CD4-positive, CD25-positive, alpha-beta regulatory T cell (primary cell): Measurements from ENCODE around the gene BIRC5. TPM values are rescaled to one million over a fixed set of nuclear protein-coding genes. Genes with fewer than 3 reads are reported as not detected.
A peak's percentile ranks its signal among the peaks of the same experiment; 100 is the strongest.

Source experiments
- ATAC-seq, 2 donors: fragments of 150-1000 bp; cut with Tn5 transposase; one replicate each; pipeline ENCODE4 v1.10.0; 2021; ENCODE audit warnings: low read depth in 2 of 2, moderate number of reproducible peaks in 2 of 2, moderate library complexity in 1 of 2
- DNase-seq, 3 donors: peaks; one replicate each; pipeline versions ENCODE4 v3.0.0 to v3.0.0-alpha.2; 2012 to 2022; ENCODE audit warnings: mixed read lengths in 1 of 3
- H3K27ac ChIP-seq: one replicate; pipeline ENCODE4 v1.7.0; 2013; ENCODE audit warnings: mild to moderate bottlenecking, low read length; ENCODE audit not compliant: insufficient read depth, poor library complexity, severe bottlenecking
- H3K27me3 ChIP-seq: one replicate; pipeline ENCODE4 v1.7.0; 2013; ENCODE audit warnings: low read length; ENCODE audit not compliant: control insufficient read depth, insufficient read depth
- H3K36me3 ChIP-seq: one replicate; pipeline ENCODE4 v1.7.0; 2013; ENCODE audit warnings: mild to moderate bottlenecking, low read length, moderate library complexity; ENCODE audit not compliant: control insufficient read depth, insufficient read depth
- H3K4me1 ChIP-seq: 2 replicates; pipeline ENCODE4 v1.7.0; 2013; ENCODE audit warnings: mild to moderate bottlenecking, low read length; ENCODE audit not compliant: insufficient read depth, control insufficient read depth, poor library complexity, severe bottlenecking
- H3K4me3 ChIP-seq: one replicate; pipeline ENCODE4 v1.7.0; 2013; ENCODE audit warnings: low read depth, mild to moderate bottlenecking, low read length, moderate library complexity
- H3K9me3 ChIP-seq, 2 experiments: 1 replicate in 1 of 2; 2 replicates in 1 of 2; pipeline ENCODE4 v1.7.0; 2013; ENCODE audit warnings: low read length in 2 of 2, mild to moderate bottlenecking in 1 of 2, moderate library complexity in 1 of 2; ENCODE audit not compliant: control insufficient read depth in 2 of 2
- H3K27ac Mint-ChIP-seq, 3 donors: one replicate each; pipeline ENCODE4 v1.8.0; 2020 to 2022; ENCODE audit warnings: mild to moderate bottlenecking in 3 of 3, mixed read lengths in 3 of 3, moderate library complexity in 2 of 3
- H3K27me3 Mint-ChIP-seq: one replicate; pipeline ENCODE4 v1.8.0; 2022; ENCODE audit warnings: mild to moderate bottlenecking, mixed read lengths
- H3K36me3 Mint-ChIP-seq: one replicate; pipeline ENCODE4 v1.8.0; 2020; ENCODE audit warnings: mixed read lengths
- H3K4me1 Mint-ChIP-seq, 4 donors: one replicate each; pipeline ENCODE4 v1.8.0; 2020 to 2022; ENCODE audit warnings: mixed read lengths in 4 of 4, mild to moderate bottlenecking in 1 of 4
- H3K4me3 Mint-ChIP-seq, 4 donors: one replicate each; pipeline ENCODE4 v1.8.0; 2020 to 2022; ENCODE audit warnings: mild to moderate bottlenecking in 4 of 4, mixed read lengths in 4 of 4, moderate library complexity in 3 of 4
- H3K9me3 Mint-ChIP-seq, 7 donors: one replicate each; pipeline ENCODE4 v1.8.0; 2020 to 2022; ENCODE audit warnings: mixed read lengths in 7 of 7, mild to moderate bottlenecking in 3 of 7, moderate library complexity in 2 of 7
- polyA plus RNA-seq, 4 donors: library from polyadenylated mRNA; unstranded; fragments of 300-500 nt; fragmentation: Illumina TruSeq; gene quantifications; one replicate each; pipeline ENCODE4 v1.2.3, GENCODE V29; 2021
- total RNA-seq: library from RNA; stranded (reverse); gene quantifications from one replicate; pipeline ENCODE4 v1.2.3, GENCODE V29; 2022

Gene BIRC5
- total and polyA plus RNA-seq, 5 donors from 2014 or later: 2.7 to 11.5 (median 6.6) TPM

- H3K4me3 Mint-ChIP-seq: no peak overlapping the region
- H3K27ac Mint-ChIP-seq: no peak overlapping the region
- peaks cover 0 to 7% (median 2%) of the 10 kb centered on the region in 4 donors for H3K4me1 Mint-ChIP-seq
- H3K36me3 ChIP-seq: no peaks in the 10 kb centered on the region
- H3K36me3 Mint-ChIP-seq: no peaks in the 10 kb centered on the region
- H3K27me3 ChIP-seq: peaks cover 6% of the 10 kb centered on the region
- H3K27ac ChIP-seq: no peak overlapping the region
- ATAC-seq (no peak), DNase-seq (no peak)
- H3K4me1 ChIP-seq: peaks cover 4% of the 10 kb centered on the region
- H3K9me3 ChIP-seq: no peaks in the 10 kb centered on the region
- peaks cover 21% of the 10 kb centered on the region for H3K27me3 Mint-ChIP-seq
- H3K9me3 Mint-ChIP-seq: peaks cover 0 to 2% (median 0%) of the 10 kb centered on the region in 7 donors
- no peak overlapping the region for H3K4me3 ChIP-seq
Measured at GRCh38 chr17:78235885-78236284, 21.8 kb downstream of the BIRC5 start.

GRCh38 chr17:78236362-78237127 lies 22.5 kb downstream of the BIRC5 start:
- DNase-seq (no peak), ATAC-seq (no peak)
- Histone ChIP-seq H3K36me3 (no peaks in the 10 kb centered on the region), H3K9me3 (no peaks in the 10 kb centered on the region), H3K4me1 (peaks cover under 1% of the 10 kb centered on the region), H3K27me3 (peaks cover 6% of the 10 kb centered on the region), H3K4me3 (no peak overlapping the region), H3K27ac (no peak overlapping the region)
- H3K27me3 Mint-ChIP-seq: peaks cover 15% of the 10 kb centered on the region
- no peaks in the 10 kb centered on the region for H3K36me3 Mint-ChIP-seq
- H3K4me3 Mint-ChIP-seq: no peak overlapping the region
- peaks cover 0 to 5% (median 2%) of the 10 kb centered on the region in 4 donors for H3K4me1 Mint-ChIP-seq
- no peak overlapping the region for H3K27ac Mint-ChIP-seq
- H3K9me3 Mint-ChIP-seq: peaks cover 0 to 2% (median 0%) of the 10 kb centered on the region in 7 donors

GRCh38 chr17:78237401-78238012 lies 23.5 kb downstream of the BIRC5 start:
- Mint-ChIP-seq H3K27ac (peak overlapping the region in 1 of 3 donors; percentile 14), H3K4me3 (no peak overlapping the region), H3K27me3 (peaks cover 15% of the 10 kb centered on the region), H3K4me1 (peaks cover 0 to 5% (median 2%) of the 10 kb centered on the region in 4 donors), H3K9me3 (peaks cover 0 to 2% (median 0%) of the 10 kb centered on the region in 7 donors), H3K36me3 (no peaks in the 10 kb centered on the region)
- Histone ChIP-seq H3K36me3 (no peaks in the 10 kb centered on the region), H3K4me3 (no peak overlapping the region), H3K4me1 (no peaks in the 10 kb centered on the region), H3K9me3 (no peaks in the 10 kb centered on the region), H3K27ac (no peak overlapping the region), H3K27me3 (peaks cover 6% of the 10 kb centered on the region)
- DNase-seq (no peak), ATAC-seq (no peak)

GRCh38 chr17:78238823-78239488 lies 24.9 kb downstream of the BIRC5 start:
- no peaks in the 10 kb centered on the region for H3K9me3 ChIP-seq
- Mint-ChIP-seq H3K27ac (no peak overlapping the region), H3K4me3 (no peak overlapping the region), H3K9me3 (peaks cover 0 to 2% (median 0%) of the 10 kb centered on the region in 7 donors), H3K27me3 (peaks cover 10% of the 10 kb centered on the region), H3K4me1 (no peaks in the 10 kb centered on the region), H3K36me3 (no peaks in the 10 kb centered on the region)
- H3K27me3 ChIP-seq: no peaks in the 10 kb centered on the region
- H3K36me3 ChIP-seq: no peaks in the 10 kb centered on the region
- no peak overlapping the region for H3K27ac ChIP-seq
- ATAC-seq (no peak), DNase-seq (no peak)
- H3K4me1 ChIP-seq: no peaks in the 10 kb centered on the region
- H3K4me3 ChIP-seq: no peak overlapping the region

- peaks cover 5% of the 10 kb centered on the region for H3K27me3 Mint-ChIP-seq
- H3K4me1 Mint-ChIP-seq: no peaks in the 10 kb centered on the region
- Histone ChIP-seq H3K9me3 (no peaks in the 10 kb centered on the region), H3K27me3 (no peaks in the 10 kb centered on the region), H3K27ac (no peak overlapping the region), H3K4me3 (no peak overlapping the region), H3K4me1 (no peaks in the 10 kb centered on the region), H3K36me3 (no peaks in the 10 kb centered on the region)
- no peak overlapping the region for H3K27ac Mint-ChIP-seq
- H3K36me3 Mint-ChIP-seq: no peaks in the 10 kb centered on the region
- no peak for ATAC-seq
- peaks cover 0 to 2% (median 0%) of the 10 kb centered on the region in 7 donors for H3K9me3 Mint-ChIP-seq
- H3K4me3 Mint-ChIP-seq: no peak overlapping the region
- no peak for DNase-seq
Measured at GRCh38 chr17:78239489-78239931, 25.5 kb downstream of the BIRC5 start.

GRCh38 chr17:78240012-78240655 lies 26.1 kb downstream of the BIRC5 start:
- Mint-ChIP-seq H3K27ac (peak overlapping the region in 1 of 3 donors; percentile 45), H3K36me3 (no peaks in the 10 kb centered on the region), H3K27me3 (peaks cover under 1% of the 10 kb centered on the region), H3K9me3 (peaks cover 0 to 2% (median 0%) of the 10 kb centered on the region in 7 donors), H3K4me3 (no peak overlapping the region), H3K4me1 (no peaks in the 10 kb centered on the region)
- Histone ChIP-seq H3K4me1 (no peaks in the 10 kb centered on the region), H3K36me3 (no peaks in the 10 kb centered on the region), H3K27ac (no peak overlapping the region), H3K27me3 (no peaks in the 10 kb centered on the region), H3K4me3 (no peak overlapping the region), H3K9me3 (no peaks in the 10 kb centered on the region)
- ATAC-seq (no peak), DNase-seq (no peak)

- DNase-seq (no peak), ATAC-seq (no peak)
- Mint-ChIP-seq H3K36me3 (no peaks in the 10 kb centered on the region), H3K4me3 (no peak overlapping the region), H3K4me1 (no peaks in the 10 kb centered on the region), H3K27me3 (peaks cover 5% of the 10 kb centered on the region), H3K27ac (no peak overlapping the region), H3K9me3 (peaks cover 0 to 3% (median 0%) of the 10 kb centered on the region in 7 donors)
- Histone ChIP-seq H3K27me3 (no peaks in the 10 kb centered on the region), H3K27ac (no peak overlapping the region), H3K4me1 (no peaks in the 10 kb centered on the region), H3K36me3 (no peaks in the 10 kb centered on the region), H3K4me3 (no peak overlapping the region), H3K9me3 (no peaks in the 10 kb centered on the region)
Measured at GRCh38 chr17:78240839-78241238, 26.8 kb downstream of the BIRC5 start.
